GF-D8 (cell line): ENCODE measurements around the gene SLC25A33.

Source experiments
- DNase-seq: peaks from one replicate; lab custom pipeline; 2025; lab: John Stamatoyannopoulos, UW

The SLC25A33 gene

GRCh38 chr1:9589144-9589718 is 50.0 kb downstream of the SLC25A33 start:
- no peak for DNase-seq

- DNase-seq = no peak
These were observed 50.5 kb downstream of the SLC25A33 start for GRCh38 chr1:9589719-9590157.

- DNase-seq = no peak
These were observed 50.9 kb downstream of the SLC25A33 start for GRCh38 chr1:9590201-9590600.

- DNase-seq = no peak
These were observed 51.8 kb downstream of the SLC25A33 start for GRCh38 chr1:9590945-9591668.

GRCh38 chr1:9591669-9592509 is 52.6 kb downstream of the SLC25A33 start:
- DNase-seq = no peak

GRCh38 chr1:9592510-9593075 is 53.3 kb downstream of the SLC25A33 start:
- DNase-seq = no peak

- no peak for DNase-seq
These were observed 53.9 kb downstream of the SLC25A33 start for GRCh38 chr1:9593147-9593491.

GRCh38 chr1:9593492-9594465 is 54.5 kb downstream of the SLC25A33 start:
- DNase-seq = peak; percentile 72

- no peak for DNase-seq
These were observed 55.3 kb downstream of the SLC25A33 start for GRCh38 chr1:9594471-9595155.

- no peak for DNase-seq
These were observed 56.1 kb downstream of the SLC25A33 start for GRCh38 chr1:9595156-9595967.

- no peak for DNase-seq
These were observed 56.7 kb downstream of the SLC25A33 start for GRCh38 chr1:9595968-9596340.

- no peak for DNase-seq
These were observed 57.3 kb downstream of the SLC25A33 start for GRCh38 chr1:9596415-9597123.

GRCh38 chr1:9597361-9598315 is 58.4 kb downstream of the SLC25A33 start:
- DNase-seq = no peak

- DNase-seq = no peak
These were observed 59.0 kb downstream of the SLC25A33 start for GRCh38 chr1:9598316-9598700.

- no peak for DNase-seq
These were observed 60.5 kb downstream of the SLC25A33 start for GRCh38 chr1:9599741-9600140.

GRCh38 chr1:9600861-9601834 is 61.9 kb downstream of the SLC25A33 start:
- DNase-seq = no peak
